ENCODE measurements around the gene CEACAM4.

GRCh38 chr19:41569481-41570150 is 57.3 kb downstream of the CEACAM4 start:
- TF ChIP-seq POLR2A (IDR thresholded peaks at IDR 0.05; ENCODE audit: low read depth, low read length) (no peak), RCOR1 (IDR thresholded peaks at IDR 0.05; ENCODE audit: insufficient replicate concordance, low read length) (no peak), CTCF (conservative IDR thresholded peaks at IDR 0.05; ENCODE audit: low read depth, low read length) (no peak), SMC3 (IDR thresholded peaks at IDR 0.05; ENCODE audit: low read depth, low read length) (no peak), RFX5 (IDR thresholded peaks at IDR 0.05; ENCODE audit: low read depth, low read length) (no peak)
